Adrenal gland (tissue), 12 donors: ENCODE data around the gene HHAT. TPM values are rescaled to one million over a fixed set of nuclear protein-coding genes. Genes with fewer than 3 reads are reported as not detected.

Experiments used
- DNase-seq, 7 donors: peaks; one replicate each; pipeline ENCODE4 v3.0.0-alpha.2; 2019 to 2020
- H3K27ac ChIP-seq, 5 donors: fragments of 200-600 bp; sonication (generic) in 4 of 5; 1 replicate in 3 of 5; 2 replicates in 2 of 5; pipeline versions ENCODE4 v1.5.1 to v1.8.0; 2016 to 2020; ENCODE audit warnings: mild to moderate bottlenecking in 1 of 5
- H3K27me3 ChIP-seq: fragments of 200-600 bp; 2 replicates; pipeline ENCODE4 v1.8.0; 2021
- H3K36me3 ChIP-seq, 2 donors: fragments of 200-600 bp; replicated peaks in 1 of 2; 1 replicate in 1 of 2; 2 replicates in 1 of 2; pipeline versions ENCODE4 v1.5.1 to v1.8.0; 2018 to 2022
- H3K4me1 ChIP-seq, 2 donors: fragments of 200-600 bp; replicated peaks in 1 of 2; 1 replicate in 1 of 2; 2 replicates in 1 of 2; pipeline versions ENCODE4 v1.5.1 to v1.8.0; 2018 to 2021
- H3K4me3 ChIP-seq, 4 donors: fragments of 200-600 bp; sonication (generic) in 3 of 4; one replicate each; pipeline ENCODE4 v1.5.1; 2016 to 2018
- H3K9me3 ChIP-seq, 3 donors: fragments of 200-600 bp; sonication (generic) in 1 of 3; replicated peaks in 1 of 3; 1 replicate in 2 of 3; 2 replicates in 1 of 3; pipeline versions ENCODE4 v1.5.1 to v1.8.0; 2016 to 2021
- POLR2A ChIP-seq, 2 donors: fragments of 450-650 bp; IDR thresholded peaks; one replicate each; pipeline ENCODE4 v1.6.1; 2017; ENCODE audit warnings: antibody characterized with exemption in 2 of 2, mild to moderate bottlenecking in 2 of 2, moderate library complexity in 1 of 2
- WGBS, 4 donors: extraction: QIAGEN DNeasy Blood & Tissue Kit in 2 of 4; methylation state at CpG; one replicate each; pipeline versions ENCODE4 v1.1.5 to v1.1.7; 2013 to 2017; 5-methylcytosine and 5-hydroxymethylcytosine counted together
- intact Hi-C, 2 donors: fragments of 100-400 bp; cut with DNase I; formaldehyde crosslinking; loops; one replicate each; pipeline versions ENCODE4 v1.14.1 to v1.15.0; 2022 to 2023
- polyA plus RNA-seq, 3 donors: library from polyadenylated mRNA; stranded (reverse); fragments of 200-250 nt in 2 of 3; fragments of 350-450 nt in 1 of 3; fragmentation: Illumina TruSeq in 1 of 3; extraction: RNeasy Lipid Tissue Mini Kit (QIAGEN cat#74804) in 1 of 3; gene quantifications; one replicate each; pipeline ENCODE4 v1.2.3, GENCODE V29; 2013 to 2014
- total RNA-seq, 9 donors: library from RNA; depleted of rRNA in 4 of 9; stranded (reverse); fragments of >200 nt in 4 of 9; fragments of 120-200 nt in 1 of 9; fragmentation: NEBNext Ultra II Directional in 1 of 9; extraction: Animal tissue kit (Norgen Biotek cat#: 25700) in 1 of 9; gene quantifications; one replicate each; pipeline versions ENCODE4 v1.1.0 to v1.2.4, GENCODE V29; 2013 to 2023
- TF ChIP-seq, protein P1 (sequence below), 6 experiments: fragments of 450-650 bp in 4 of 6; fragments of 200-600 bp in 2 of 6; sonication (generic) in 1 of 6; IDR thresholded peaks; 1 replicate in 5 of 6; 2 replicates in 1 of 6; pipeline versions ENCODE4 v1.5.1 to v1.8.0; 2016 to 2021; ENCODE audit warnings: antibody characterized with exemption in 6 of 6, mild to moderate bottlenecking in 2 of 6, moderate library complexity in 1 of 6
- donor health status: healthy with polysubstance abuse.
- donor health status: Bipolar disorder and iron deficiency.
- donor health status: DM: yes; HTN: yes; CAD: no.
- donor health status: DM: no; HTN: no; CAD: no.
- donor health status: DM: no; HTN: no; CAD: no.
- donor health status: DM: yes; HTN: yes; CAD: no.

Gene HHAT
- total and polyA plus RNA-seq, 12 donors, result 3.1 to 26.7 (median 12.3) TPM

DNA sequence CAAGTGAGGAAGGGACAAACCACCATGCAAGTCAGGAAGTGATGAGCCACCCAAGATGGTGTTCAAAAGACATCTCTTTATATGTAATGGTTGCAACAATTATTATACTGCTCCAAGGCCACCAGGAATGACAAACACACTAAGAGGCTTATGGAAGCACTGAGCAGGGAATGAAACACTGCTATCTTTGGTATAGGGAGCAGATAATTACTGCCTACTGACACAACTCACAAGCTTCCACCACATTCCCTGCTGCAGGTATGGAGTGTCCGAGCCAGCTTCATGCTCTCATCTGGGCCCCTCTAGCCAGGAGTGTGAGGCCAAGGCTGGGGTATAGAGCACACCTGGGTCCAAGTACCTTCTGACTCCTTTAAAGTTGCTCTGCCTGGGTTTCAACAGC is 371.4 kb downstream of the HHAT start:
- H3K27ac ChIP-seq, result no peak overlapping the region
- no peak for TF ChIP-seq POLR2A (IDR thresholded peaks at IDR 0.05)
- TF ChIP-seq, protein P1, sequence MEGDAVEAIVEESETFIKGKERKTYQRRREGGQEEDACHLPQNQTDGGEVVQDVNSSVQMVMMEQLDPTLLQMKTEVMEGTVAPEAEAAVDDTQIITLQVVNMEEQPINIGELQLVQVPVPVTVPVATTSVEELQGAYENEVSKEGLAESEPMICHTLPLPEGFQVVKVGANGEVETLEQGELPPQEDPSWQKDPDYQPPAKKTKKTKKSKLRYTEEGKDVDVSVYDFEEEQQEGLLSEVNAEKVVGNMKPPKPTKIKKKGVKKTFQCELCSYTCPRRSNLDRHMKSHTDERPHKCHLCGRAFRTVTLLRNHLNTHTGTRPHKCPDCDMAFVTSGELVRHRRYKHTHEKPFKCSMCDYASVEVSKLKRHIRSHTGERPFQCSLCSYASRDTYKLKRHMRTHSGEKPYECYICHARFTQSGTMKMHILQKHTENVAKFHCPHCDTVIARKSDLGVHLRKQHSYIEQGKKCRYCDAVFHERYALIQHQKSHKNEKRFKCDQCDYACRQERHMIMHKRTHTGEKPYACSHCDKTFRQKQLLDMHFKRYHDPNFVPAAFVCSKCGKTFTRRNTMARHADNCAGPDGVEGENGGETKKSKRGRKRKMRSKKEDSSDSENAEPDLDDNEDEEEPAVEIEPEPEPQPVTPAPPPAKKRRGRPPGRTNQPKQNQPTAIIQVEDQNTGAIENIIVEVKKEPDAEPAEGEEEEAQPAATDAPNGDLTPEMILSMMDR (IDR thresholded peaks at IDR 0.05), result no peak
- DNase-seq, result no peak
- H3K27me3 ChIP-seq, result no peaks in the 10 kb centered on the region
- no peaks in the 10 kb centered on the region for H3K36me3 ChIP-seq
- intact Hi-C loops, result no loop called here
- H3K4me3 ChIP-seq, result no peak overlapping the region
- no peaks in the 10 kb centered on the region for H3K9me3 ChIP-seq
- WGBS, 4 donors, result 69 to 91% (median 85%) methylated on average over 1 of the region's 1 CpG
- H3K4me1 ChIP-seq, result no peaks in the 10 kb centered on the region

DNA sequence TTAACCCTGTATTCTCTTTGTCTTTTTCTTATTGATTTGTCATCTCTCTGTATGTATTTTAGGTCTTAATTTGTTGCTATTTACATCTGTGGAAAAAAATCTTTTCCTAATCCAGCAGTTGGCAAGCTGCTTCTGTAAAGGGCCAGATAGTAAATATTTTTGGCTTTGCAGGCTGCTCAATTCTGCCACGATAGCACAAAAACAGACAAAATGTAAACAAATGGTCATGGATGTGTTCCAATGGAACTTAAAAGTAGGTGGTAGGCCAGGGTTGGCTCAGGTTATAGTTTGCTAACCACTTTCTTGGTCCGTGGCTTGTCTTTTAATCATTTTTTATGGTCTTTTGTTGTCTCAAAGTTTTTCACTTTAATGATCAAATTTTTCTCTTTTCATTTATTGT is 371.8 kb downstream of the HHAT start:
- 43 to 68% (median 63%) methylated on average over 2 of the region's 2 CpGs for WGBS, 4 donors
- Histone ChIP-seq H3K27me3 (no peaks in the 10 kb centered on the region), H3K9me3 (no peaks in the 10 kb centered on the region), H3K4me3 (no peak overlapping the region), H3K4me1 (no peaks in the 10 kb centered on the region), H3K36me3 (no peaks in the 10 kb centered on the region), H3K27ac (no peak overlapping the region)
- intact Hi-C loops, result no loop called here
- DNase-seq, result no peak
- TF ChIP-seq POLR2A (IDR thresholded peaks at IDR 0.05), result no peak
- TF ChIP-seq, protein P1 (IDR thresholded peaks at IDR 0.05), result no peak

DNA sequence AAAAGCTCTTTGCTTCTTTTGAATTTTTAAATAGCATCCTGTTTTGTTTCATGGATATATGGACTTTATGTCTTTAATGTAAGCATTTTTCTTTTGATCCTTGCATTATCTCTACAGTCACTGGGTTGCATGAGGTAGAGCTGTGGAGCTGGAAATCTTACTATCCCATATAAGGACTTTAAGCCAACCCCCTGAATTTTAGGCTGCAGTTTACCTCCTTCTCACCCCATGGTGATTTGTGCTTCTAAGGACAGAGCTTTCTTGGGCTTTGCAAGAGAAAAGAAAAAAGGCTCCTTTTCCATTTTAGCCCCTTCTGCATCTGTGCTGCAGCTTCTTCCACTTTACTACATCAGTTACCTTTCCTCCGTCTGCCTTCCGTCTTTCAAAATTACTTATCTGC is 373.8 kb downstream of the HHAT start:
- no peaks in the 10 kb centered on the region for H3K9me3 ChIP-seq
- no peak overlapping the region for H3K27ac ChIP-seq
- no peaks in the 10 kb centered on the region for H3K36me3 ChIP-seq
- no peaks in the 10 kb centered on the region for H3K27me3 ChIP-seq
- no peak overlapping the region for H3K4me3 ChIP-seq
- no peaks in the 10 kb centered on the region for H3K4me1 ChIP-seq
- WGBS, 4 donors, result 87 to 93% (median 89%) methylated on average over 2 of the region's 2 CpGs
- intact Hi-C loops, result no loop called here
- DNase-seq, result no peak
- no peak for TF ChIP-seq POLR2A (IDR thresholded peaks at IDR 0.05)
- TF ChIP-seq, protein P1 (IDR thresholded peaks at IDR 0.05), result no peak

DNA sequence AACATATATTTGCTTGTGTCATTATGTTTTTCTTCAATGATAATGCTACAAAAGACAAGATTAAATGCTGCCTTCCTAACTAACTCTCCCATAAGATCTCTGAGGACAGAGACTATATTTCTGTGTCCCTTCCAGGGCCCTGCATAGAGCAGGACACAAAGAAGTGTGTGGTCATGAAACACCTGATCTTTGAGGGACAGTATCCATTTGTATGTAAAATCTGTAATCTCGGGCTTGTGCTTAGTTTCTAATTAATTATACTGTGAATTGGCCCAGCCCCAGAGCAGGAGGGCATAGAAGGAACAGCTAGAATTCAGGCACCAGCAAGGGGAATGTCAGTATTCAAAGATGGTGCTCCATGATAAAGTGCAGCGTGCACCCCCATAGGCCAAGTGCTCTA is 374.9 kb downstream of the HHAT start:
- H3K4me3 ChIP-seq, result no peak overlapping the region
- intact Hi-C loops, result no loop called here

More for the DNA sequence above, 374.9 kb downstream of the HHAT start:
- H3K36me3 ChIP-seq, result no peaks in the 10 kb centered on the region
- WGBS, 4 donors, result 73 to 80% (median 75%) methylated on average over 2 of the region's 2 CpGs
- H3K27ac ChIP-seq, result no peak overlapping the region
- H3K9me3 ChIP-seq, result no peaks in the 10 kb centered on the region
- DNase-seq, result no peak
- TF ChIP-seq, protein P1 (IDR thresholded peaks at IDR 0.05), result no peak
- TF ChIP-seq POLR2A (IDR thresholded peaks at IDR 0.05), result no peak
- no peaks in the 10 kb centered on the region for H3K4me1 ChIP-seq
- no peaks in the 10 kb centered on the region for H3K27me3 ChIP-seq
